GM12864 (cell line): ENCODE results near the gene ARID4B.
"Not testable (repeated sequence)": the region's sequence is repeated elsewhere in the genome, so short reads cannot be mapped to it uniquely, and the experiment has no call there.

Experiments used
- DNase-seq: peaks from one replicate; pipeline ENCODE4 v3.0.0-alpha.2; 2011; ENCODE audit warnings: low read depth
- H3K4me3 ChIP-seq: 2 replicates; pipeline ENCODE4 v1.5.1; 2011; ENCODE audit warnings: mild to moderate bottlenecking, low read depth, low read length, control low read depth
- TF ChIP-seq, protein P1 (sequence below): IDR thresholded peaks from 2 replicates; pipeline ENCODE4 v1.5.1; 2011; ENCODE audit warnings: low read depth, mild to moderate bottlenecking, moderate library complexity, low read length, control low read depth, inconsistent platforms; ENCODE audit errors: missing control alignments

Gene ARID4B

DNA sequence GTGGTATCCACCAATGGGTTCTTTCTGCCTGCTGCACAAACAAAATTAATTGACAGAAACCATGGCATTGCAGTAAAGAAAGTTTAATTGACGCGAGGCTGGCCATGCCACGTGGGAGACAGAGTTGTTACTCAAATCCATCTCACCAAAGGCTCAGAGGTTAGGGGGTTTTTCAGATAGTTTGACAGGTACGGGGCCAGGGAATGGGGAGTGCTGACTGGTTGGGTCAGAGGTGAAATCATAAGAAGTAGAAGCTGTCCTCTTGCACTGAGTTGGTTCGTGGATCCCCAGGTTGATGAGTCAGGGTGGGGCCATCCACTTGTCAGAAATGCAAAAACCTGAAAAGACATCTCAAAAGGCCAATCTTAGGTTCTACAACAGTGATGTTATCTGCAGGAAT lies 38.3 kb upstream of the ARID4B start:
- TF ChIP-seq, protein P1, sequence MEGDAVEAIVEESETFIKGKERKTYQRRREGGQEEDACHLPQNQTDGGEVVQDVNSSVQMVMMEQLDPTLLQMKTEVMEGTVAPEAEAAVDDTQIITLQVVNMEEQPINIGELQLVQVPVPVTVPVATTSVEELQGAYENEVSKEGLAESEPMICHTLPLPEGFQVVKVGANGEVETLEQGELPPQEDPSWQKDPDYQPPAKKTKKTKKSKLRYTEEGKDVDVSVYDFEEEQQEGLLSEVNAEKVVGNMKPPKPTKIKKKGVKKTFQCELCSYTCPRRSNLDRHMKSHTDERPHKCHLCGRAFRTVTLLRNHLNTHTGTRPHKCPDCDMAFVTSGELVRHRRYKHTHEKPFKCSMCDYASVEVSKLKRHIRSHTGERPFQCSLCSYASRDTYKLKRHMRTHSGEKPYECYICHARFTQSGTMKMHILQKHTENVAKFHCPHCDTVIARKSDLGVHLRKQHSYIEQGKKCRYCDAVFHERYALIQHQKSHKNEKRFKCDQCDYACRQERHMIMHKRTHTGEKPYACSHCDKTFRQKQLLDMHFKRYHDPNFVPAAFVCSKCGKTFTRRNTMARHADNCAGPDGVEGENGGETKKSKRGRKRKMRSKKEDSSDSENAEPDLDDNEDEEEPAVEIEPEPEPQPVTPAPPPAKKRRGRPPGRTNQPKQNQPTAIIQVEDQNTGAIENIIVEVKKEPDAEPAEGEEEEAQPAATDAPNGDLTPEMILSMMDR: no peak
- peak; percentile 10 for DNase-seq
- H3K4me3 ChIP-seq: no peak overlapping the region

DNA sequence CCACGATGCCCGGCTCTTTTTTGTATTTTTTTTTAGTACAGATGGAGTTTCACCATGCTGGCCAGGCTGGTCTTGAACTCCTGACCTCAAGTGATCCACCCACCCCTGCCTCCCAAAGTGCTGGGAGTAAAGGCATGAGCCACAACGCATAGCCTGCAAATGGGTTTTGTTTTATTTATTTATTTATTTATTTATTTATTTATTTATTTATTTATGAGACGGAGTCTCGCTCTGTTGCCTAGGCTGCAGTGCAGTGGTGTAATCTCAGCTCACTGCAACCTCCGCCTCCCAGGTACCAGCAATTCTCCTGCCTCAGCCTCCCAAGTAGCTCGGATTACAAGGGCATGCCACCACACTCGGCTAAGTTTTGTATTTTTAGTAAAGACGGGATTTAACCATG lies 36.2 kb upstream of the ARID4B start:
- not testable (repeated sequence) for DNase-seq, H3K4me3 ChIP-seq

DNA sequence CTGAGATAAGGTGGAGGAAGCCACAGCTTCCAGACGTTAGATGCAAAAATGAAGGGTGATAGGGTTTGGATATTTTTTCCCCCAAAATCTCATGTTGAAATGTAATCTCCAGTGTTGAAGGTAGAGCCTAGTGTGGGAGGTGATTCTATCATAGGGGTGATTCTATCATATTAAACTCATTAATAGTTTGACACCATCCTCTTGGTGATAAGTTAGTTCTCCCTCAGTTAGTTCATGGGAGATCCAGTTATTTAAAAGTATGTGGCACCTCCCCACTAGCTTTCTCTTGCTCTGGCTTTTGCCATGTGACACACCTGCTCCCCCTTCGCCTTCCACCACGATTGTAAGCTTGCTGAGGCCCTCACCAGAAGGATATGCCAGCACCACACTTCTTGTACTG lies 30.9 kb upstream of the ARID4B start:
- H3K4me3 ChIP-seq: no peak overlapping the region
- TF ChIP-seq, protein P1: no peak
- DNase-seq: no peak

DNA sequence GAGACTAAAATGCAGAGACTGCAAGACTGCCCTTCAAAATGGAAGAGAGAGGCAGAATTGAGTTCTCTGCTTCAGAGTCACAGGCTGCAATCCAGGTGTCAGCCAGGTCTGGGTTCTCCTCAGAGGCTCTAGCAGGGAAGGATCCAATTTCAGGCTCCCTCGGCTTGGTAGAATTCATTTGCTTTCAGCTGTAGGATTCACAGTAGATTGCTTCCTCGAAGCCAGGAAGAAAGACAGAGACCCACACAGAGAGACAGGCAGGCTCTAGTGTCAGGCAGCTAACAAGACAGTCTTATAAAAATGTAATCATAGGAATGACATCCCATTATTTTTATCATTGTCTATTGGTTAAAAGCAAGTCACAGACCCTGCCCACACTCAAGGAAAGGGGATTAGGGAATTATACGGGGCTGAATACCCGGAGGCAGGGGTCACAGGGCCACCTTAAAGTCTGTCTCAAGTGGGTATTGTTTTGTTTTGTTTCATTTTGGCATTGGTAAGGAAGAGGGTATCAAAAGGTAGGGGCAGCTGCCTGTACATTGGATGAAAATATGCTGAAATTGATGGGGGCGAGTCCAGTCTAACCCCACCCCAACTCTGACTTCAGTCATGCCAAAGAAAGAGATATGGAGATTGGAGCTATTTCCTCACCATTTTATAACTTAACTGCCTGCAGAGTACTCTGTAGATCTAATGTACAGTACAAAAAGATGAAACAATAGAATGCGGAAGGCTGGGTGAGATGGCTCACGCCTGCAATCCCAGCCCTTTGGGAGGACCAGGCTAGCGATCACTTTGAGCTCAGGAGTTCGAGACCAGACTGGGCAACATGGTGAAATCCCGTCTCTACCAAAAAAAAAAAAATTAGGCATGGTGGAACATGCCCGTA lies 29.8 kb upstream of the ARID4B start:
- no peak overlapping the region for H3K4me3 ChIP-seq
- no peak for DNase-seq
- TF ChIP-seq, protein P1: no peak

DNA sequence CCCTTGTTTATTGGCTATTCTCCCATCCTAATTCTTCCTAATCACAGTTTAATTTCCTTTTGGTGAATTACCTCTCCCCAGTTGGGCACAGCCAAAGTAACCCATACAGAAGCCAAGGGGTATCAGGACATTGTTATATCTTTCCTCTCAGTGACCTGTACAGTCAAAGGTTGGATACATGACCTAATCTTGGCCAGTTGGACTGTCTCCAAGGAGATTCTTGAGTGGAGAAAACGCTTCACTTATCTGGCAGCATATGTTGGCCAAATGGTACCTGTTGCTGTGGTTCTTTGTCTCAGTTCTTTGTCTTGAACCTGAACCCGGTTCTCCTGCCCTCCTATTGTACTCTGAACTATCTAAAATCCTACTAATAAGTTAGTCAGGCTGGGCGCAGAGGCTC lies 23.9 kb upstream of the ARID4B start:
- no peak for DNase-seq
- TF ChIP-seq, protein P1: no peak
- H3K4me3 ChIP-seq: no peak overlapping the region

DNA sequence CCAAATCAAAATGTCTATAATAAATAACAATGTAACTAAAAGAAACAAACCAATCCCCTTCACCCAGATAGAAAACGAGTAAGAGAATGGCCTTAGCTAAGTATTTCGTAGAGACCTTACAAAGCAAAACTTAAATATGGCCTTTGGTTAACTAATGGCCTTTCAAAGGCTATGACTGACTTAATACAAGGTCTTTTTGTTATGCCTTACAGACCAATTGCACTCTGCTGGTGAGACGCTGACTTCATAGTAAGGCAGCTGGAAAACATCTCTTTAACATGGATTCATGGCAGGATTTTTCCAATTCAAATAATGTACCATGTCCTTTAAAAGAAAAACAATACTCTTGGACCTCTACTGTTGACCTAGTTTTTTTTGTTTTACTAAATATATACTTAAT lies 23.5 kb upstream of the ARID4B start:
- DNase-seq: no peak
- TF ChIP-seq, protein P1: no peak
- no peak overlapping the region for H3K4me3 ChIP-seq

DNA sequence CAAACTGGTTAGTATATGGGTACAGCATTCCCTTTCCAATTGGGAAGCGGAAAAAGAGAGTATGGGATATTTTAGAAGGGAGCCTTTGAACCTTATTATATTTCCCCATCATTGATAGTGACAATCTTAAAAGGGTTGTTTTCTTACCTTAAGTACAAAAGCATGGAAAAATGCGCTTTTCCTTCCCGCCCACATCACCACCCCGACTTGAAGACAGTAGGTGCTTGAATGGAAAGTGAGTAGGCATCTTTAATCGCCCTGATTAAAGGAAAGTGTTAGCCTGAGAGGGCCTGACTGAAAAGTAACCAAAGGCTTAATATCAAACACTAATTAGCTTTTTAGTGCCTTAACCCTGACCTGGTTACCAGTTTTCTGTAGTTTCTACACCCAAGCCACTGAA lies 15.7 kb upstream of the ARID4B start:
- TF ChIP-seq, protein P1: no peak
- H3K4me3 ChIP-seq: no peak overlapping the region
- DNase-seq: no peak
